ENCODE data around the gene GRIN3B. TPM values are rescaled to one million over a fixed set of nuclear protein-coding genes. Genes with fewer than 3 reads are reported as not detected.

The GRIN3B gene
- polyA plus RNA-seq, 1 experiment = 0.38 TPM

- POLR2A ChIA-PET = no interaction called here
- no peaks in the 10 kb centered on the region for H3K27me3 ChIP-seq (ENCODE audit: control insufficient read depth, insufficient read depth, low read length)
- DNase-seq (ENCODE audit: low read depth, low spot score) = no peak
- H3K27ac ChIP-seq (ENCODE audit: low read depth, low read length) = no peak overlapping the region
- H3K9me3 ChIP-seq (ENCODE audit: control insufficient read depth, insufficient read depth, low read length) = peaks cover 4% of the 10 kb centered on the region; the same call in 1 of the 2 replicates
- no peak overlapping the region for H3K4me3 ChIP-seq (ENCODE audit: low read depth, low read length)
- TF ChIP-seq CTCF (IDR thresholded peaks at IDR 0.05; ENCODE audit: low read depth, low read length) = no peak
- CTCF ChIA-PET = no interaction called here
These were observed 11.7 kb downstream of the GRIN3B start for GRCh38 chr19:1011831-1012333.

- no peak for DNase-seq (ENCODE audit: low read depth, low spot score)
- Histone ChIP-seq H3K27me3 (ENCODE audit: control insufficient read depth, insufficient read depth, low read length) (no peaks in the 10 kb centered on the region), H3K9me3 (ENCODE audit: control insufficient read depth, insufficient read depth, low read length) (peaks cover 4% of the 10 kb centered on the region; the same call in 1 of the 2 replicates), H3K4me3 (ENCODE audit: low read depth, low read length) (no peak overlapping the region), H3K27ac (ENCODE audit: low read depth, low read length) (no peak overlapping the region)
- ChIA-PET CTCF (no interaction called here), POLR2A (no interaction called here)
- TF ChIP-seq CTCF (IDR thresholded peaks at IDR 0.05; ENCODE audit: low read depth, low read length) = no peak
These were observed 12.1 kb downstream of the GRIN3B start for GRCh38 chr19:1012334-1012733.

- no peak for TF ChIP-seq CTCF (IDR thresholded peaks at IDR 0.05; ENCODE audit: low read depth, low read length)
- H3K27ac ChIP-seq (ENCODE audit: low read depth, low read length) = no peak overlapping the region
- ChIA-PET POLR2A (no interaction called here), CTCF (no interaction called here)
- no peaks in the 10 kb centered on the region for H3K27me3 ChIP-seq (ENCODE audit: control insufficient read depth, insufficient read depth, low read length)
- peaks cover 4% of the 10 kb centered on the region; the same call in 1 of the 2 replicates for H3K9me3 ChIP-seq (ENCODE audit: control insufficient read depth, insufficient read depth, low read length)
- no peak overlapping the region for H3K4me3 ChIP-seq (ENCODE audit: low read depth, low read length)
- no peak for DNase-seq (ENCODE audit: low read depth, low spot score)
These were observed 13.0 kb downstream of the GRIN3B start for GRCh38 chr19:1013218-1013617.

GRCh38 chr19:1014161-1015060 is 14.2 kb downstream of the GRIN3B start:
- TF ChIP-seq CTCF (IDR thresholded peaks at IDR 0.05; ENCODE audit: low read depth, low read length) = no peak
- no peak for DNase-seq (ENCODE audit: low read depth, low spot score)
- H3K27ac ChIP-seq (ENCODE audit: low read depth, low read length) = no peak overlapping the region
- POLR2A ChIA-PET = interaction anchor here (0.6 kb wide), 1 partner anchor 135 kb away, joined by 6 read pairs; no protein-coding TSS in a partner anchor
- no peaks in the 10 kb centered on the region for H3K27me3 ChIP-seq (ENCODE audit: control insufficient read depth, insufficient read depth, low read length)
- peaks cover 4% of the 10 kb centered on the region; the same call in 1 of the 2 replicates for H3K9me3 ChIP-seq (ENCODE audit: control insufficient read depth, insufficient read depth, low read length)
- no peak overlapping the region for H3K4me3 ChIP-seq (ENCODE audit: low read depth, low read length)
- CTCF ChIA-PET = no interaction called here

All from AG04450 (cell line).